Measurements from ENCODE around the gene CDK9.
A peak's percentile ranks its signal among the peaks of the same experiment; 100 is the strongest.
"Not testable (repeated sequence)": the region's sequence is repeated elsewhere in the genome, so short reads cannot be mapped to it uniquely, and the experiment has no call there.

CDK9 gene

GRCh38 chr9:127780126-127780885 is 5.5 kb upstream of the CDK9 start:
- no peak for DNase-seq (ENCODE audit: low read depth)

GRCh38 chr9:127780909-127781308 is 4.9 kb upstream of the CDK9 start:
- DNase-seq (ENCODE audit: low read depth) = not testable (repeated sequence)

- no peak for DNase-seq (ENCODE audit: low read depth)
These were observed 4.0 kb upstream of the CDK9 start for GRCh38 chr9:127781806-127782205.

GRCh38 chr9:127783111-127784008 is 2.5 kb upstream of the CDK9 start:
- no peak for DNase-seq (ENCODE audit: low read depth)

- peak; percentile 59 for DNase-seq (ENCODE audit: low read depth)
These were observed 556 bp upstream of the CDK9 start for GRCh38 chr9:127785023-127785932.

GRCh38 chr9:127786773-127787104 is 905 bp downstream of the CDK9 start:
- no peak for DNase-seq (ENCODE audit: low read depth)

GRCh38 chr9:127788337-127789011 is 2.6 kb downstream of the CDK9 start:
- no peak for DNase-seq (ENCODE audit: low read depth)

- no peak for DNase-seq (ENCODE audit: low read depth)
These were observed 3.3 kb downstream of the CDK9 start for GRCh38 chr9:127789179-127789578.

GRCh38 chr9:127790094-127790855 is 4.4 kb downstream of the CDK9 start:
- DNase-seq (ENCODE audit: low read depth) = no peak

GRCh38 chr9:127791085-127791484 is 5.3 kb downstream of the CDK9 start:
- DNase-seq (ENCODE audit: low read depth) = no peak

- DNase-seq (ENCODE audit: low read depth) = peak; percentile 17
These were observed 6.7 kb downstream of the CDK9 start for GRCh38 chr9:127792417-127793031.

GRCh38 chr9:127793093-127793708 is 7.4 kb downstream of the CDK9 start:
- no peak for DNase-seq (ENCODE audit: low read depth)

- no peak for DNase-seq (ENCODE audit: low read depth)
These were observed 8.4 kb downstream of the CDK9 start for GRCh38 chr9:127794001-127794791.

- peak; percentile 56 for DNase-seq (ENCODE audit: low read depth)
These were observed 10.5 kb downstream of the CDK9 start for GRCh38 chr9:127796225-127796813.

GRCh38 chr9:127796852-127797370 is 11.1 kb downstream of the CDK9 start:
- DNase-seq (ENCODE audit: low read depth) = no peak

GRCh38 chr9:127801955-127802575 is 16.2 kb downstream of the CDK9 start:
- DNase-seq (ENCODE audit: low read depth) = peak; percentile 93

- DNase-seq (ENCODE audit: low read depth) = peak; percentile 78
These were observed 17.0 kb downstream of the CDK9 start, which contains the start of gene FPGS for GRCh38 chr9:127802576-127803443. Gene FPGS, plus strand, starts transcription at chr9:127802882. Its CDS starts 43 bp downstream, at chr9:127802925.

Measured in amniotic epithelial cell (primary cell).